GM23338 (cell line): Measurements from ENCODE around the gene SH3RF3. TPM values are rescaled to one million over a fixed set of nuclear protein-coding genes. Genes with fewer than 3 reads are reported as not detected.

ENCODE experiments used
- ATAC-seq: fragments of 200-7000 bp; cut with Tn5 transposase; 3 replicates; pipeline ENCODE4 v1.9.1; 2020
- DNase-seq: peaks from one replicate; pipeline ENCODE4 v3.0.0-alpha.2; 2015; ENCODE audit warnings: low spot score
- H2AFZ ChIP-seq: fragments of 200-600 bp; sonication (generic); 2 replicates; pipeline ENCODE4 v1.8.0; 2016; ENCODE audit warnings: antibody characterized with exemption, mild to moderate bottlenecking, moderate library complexity
- H3F3A ChIP-seq: fragments of 200-600 bp; sonication (generic); replicated peaks from 2 replicates; pipeline ENCODE4 v1.8.0; 2017; ENCODE audit warnings: antibody characterized with exemption, mixed run types, low read depth
- H3K27ac ChIP-seq: fragments of 200-600 bp; sonication (generic); 2 replicates; pipeline ENCODE4 v1.6.1; 2016; ENCODE audit warnings: low read depth
- H3K27me3 ChIP-seq: fragments of 200-600 bp; sonication (generic); 2 replicates; pipeline ENCODE4 v1.8.0; 2016; ENCODE audit warnings: mild to moderate bottlenecking, mixed run types, moderate library complexity; ENCODE audit not compliant: insufficient read depth
- H3K36me3 ChIP-seq: fragments of 200-600 bp; sonication (generic); 2 replicates; pipeline ENCODE4 v1.8.0; 2016; ENCODE audit warnings: mild to moderate bottlenecking; ENCODE audit not compliant: insufficient read depth
- H3K4me1 ChIP-seq: fragments of 200-600 bp; sonication (generic); 2 replicates; pipeline ENCODE4 v1.8.0; 2016; ENCODE audit warnings: mild to moderate bottlenecking, moderate library complexity; ENCODE audit not compliant: insufficient read depth
- H3K4me2 ChIP-seq: fragments of 200-600 bp; sonication (generic); 2 replicates; pipeline ENCODE4 v1.7.1; 2017; ENCODE audit warnings: mixed run types
- H3K4me3 ChIP-seq: fragments of 200-600 bp; sonication (generic); 2 replicates; pipeline ENCODE4 v1.6.1; 2016; ENCODE audit warnings: mixed run types
- H3K79me2 ChIP-seq: fragments of 200-600 bp; sonication (generic); replicated peaks from 2 replicates; pipeline ENCODE4 v1.8.0; 2017; ENCODE audit warnings: mild to moderate bottlenecking; ENCODE audit not compliant: insufficient read depth
- H3K9me2 ChIP-seq: fragments of 200-600 bp; sonication (generic); 2 replicates; pipeline ENCODE4 v1.8.0; 2017; ENCODE audit not compliant: insufficient read depth
- H4K20me1 ChIP-seq: fragments of 200-600 bp; sonication (generic); replicated peaks from 2 replicates; pipeline ENCODE4 v1.8.0; 2017; ENCODE audit warnings: mild to moderate bottlenecking; ENCODE audit not compliant: insufficient read depth
- H3K27ac Mint-ChIP-seq: 2 replicates; pipeline ENCODE4 v1.8.0; 2020; ENCODE audit warnings: inconsistent platforms, mild to moderate bottlenecking, moderate library complexity, mixed read lengths
- H3K27me3 Mint-ChIP-seq: 3 replicates; pipeline ENCODE4 v1.8.0; 2022; ENCODE audit warnings: low read depth, mild to moderate bottlenecking, moderate library complexity, mixed read lengths, inconsistent platforms; ENCODE audit not compliant: insufficient read depth, poor library complexity
- H3K36me3 Mint-ChIP-seq: 3 replicates; pipeline ENCODE4 v1.8.0; 2021; ENCODE audit warnings: low read depth, mild to moderate bottlenecking, inconsistent platforms, moderate library complexity, mixed read lengths
- H3K4me1 Mint-ChIP-seq: 3 replicates; pipeline ENCODE4 v1.8.0; 2020; ENCODE audit warnings: mild to moderate bottlenecking, inconsistent platforms, mixed read lengths
- H3K4me3 Mint-ChIP-seq: 3 replicates; pipeline ENCODE4 v1.8.0; 2021; ENCODE audit warnings: moderate library complexity, mild to moderate bottlenecking, inconsistent platforms, mixed read lengths
- H3K9me3 Mint-ChIP-seq: 3 replicates; pipeline ENCODE4 v1.8.0; 2020; ENCODE audit warnings: moderate library complexity, mild to moderate bottlenecking, inconsistent platforms, mixed read lengths
- CREB1 ChIP-seq: fragments of 250-450 bp; sonication (Bioruptor Pico); IDR thresholded peaks from 2 replicates; pipeline ENCODE4 v1.5.0; 2020; ENCODE audit warnings: low read depth, mild to moderate bottlenecking, moderate library complexity
- CTCF ChIP-seq, 2 experiments: fragments of 200-600 bp in 1 of 2; sonication (generic) in 1 of 2; conservative IDR thresholded peaks; 2 replicates each; pipeline versions ENCODE4 v1.5.1 to v1.6.1; 2016 to 2017; ENCODE audit warnings: antibody characterized with exemption in 2 of 2, low read depth in 2 of 2, mild to moderate bottlenecking in 2 of 2, moderate library complexity in 1 of 2
- ETS1 ChIP-seq: IDR thresholded peaks from 2 replicates; pipeline ENCODE4 v1.6.1; 2016; ENCODE audit warnings: antibody characterized with exemption
- EZH2 ChIP-seq: fragments of 200-600 bp; sonication (generic); IDR thresholded peaks from one replicate; pipeline ENCODE4 v1.8.0; 2017; ENCODE audit warnings: antibody characterized with exemption, mild to moderate bottlenecking, low read depth; ENCODE audit not compliant: unreplicated experiment
- EZH2phosphoT487 ChIP-seq: fragments of 200-600 bp; sonication (generic); IDR thresholded peaks from one replicate; pipeline ENCODE4 v1.8.1; 2018; ENCODE audit warnings: antibody characterized with exemption; ENCODE audit not compliant: unreplicated experiment
- JUNB ChIP-seq: IDR thresholded peaks from one replicate; pipeline ENCODE4 v1.6.1; 2016; ENCODE audit warnings: antibody characterized with exemption; ENCODE audit not compliant: unreplicated experiment
- NANOG ChIP-seq: IDR thresholded peaks from 2 replicates; pipeline ENCODE4 v1.6.1; 2016; ENCODE audit warnings: antibody characterized with exemption, borderline replicate concordance
- POLR2AphosphoS5 ChIP-seq: IDR thresholded peaks from 2 replicates; pipeline ENCODE4 v1.6.1; 2016; ENCODE audit warnings: antibody characterized with exemption, low read depth
- REST ChIP-seq: IDR thresholded peaks from one replicate; pipeline ENCODE4 v1.6.1; 2018; ENCODE audit warnings: antibody characterized with exemption; ENCODE audit not compliant: unreplicated experiment
- STAT1 ChIP-seq: IDR thresholded peaks from one replicate; pipeline ENCODE4 v1.6.1; 2016; ENCODE audit warnings: antibody characterized with exemption; ENCODE audit not compliant: unreplicated experiment
- ZNF114 ChIP-seq: fragments of 250-450 bp; sonication (Bioruptor Pico); IDR thresholded peaks from 2 replicates; pipeline ENCODE4 v1.5.0; 2020; ENCODE audit warnings: mild to moderate bottlenecking, moderate library complexity
- ZNF331 ChIP-seq: fragments of 250-450 bp; sonication (Bioruptor Pico); IDR thresholded peaks from 2 replicates; pipeline ENCODE4 v1.5.0; 2020; ENCODE audit warnings: low read depth, mild to moderate bottlenecking, moderate library complexity
- ZNF462 ChIP-seq: fragments of 250-450 bp; sonication (Bioruptor Pico); IDR thresholded peaks from 2 replicates; pipeline ENCODE4 v1.5.0; 2020; ENCODE audit warnings: mild to moderate bottlenecking, moderate library complexity
- polyA plus RNA-seq: library from polyadenylated mRNA; unstranded; fragments of >200 nt; fragmentation: Nextera tagmentation; extraction: Ambion mirVana; gene quantifications from 2 replicates; pipeline ENCODE4 v1.2.1, GENCODE V29; 2016
- total RNA-seq: library from RNA; depleted of rRNA; stranded (reverse); fragments of >200 nt; shearing (Covaris generic); gene quantifications from 2 replicates; pipeline ENCODE4 v1.2.3, GENCODE V29; 2014

The SH3RF3 gene
- total and polyA plus RNA-seq, 2 experiments from 2014 or later, result 0.11 to 0.63 TPM

- no peak for ATAC-seq
- H3K9me2 ChIP-seq, result no peaks in the 10 kb centered on the region
- no peaks in the 10 kb centered on the region for H3K9me3 Mint-ChIP-seq
Observed at GRCh38 chr2:109454765-109455394, 325.9 kb downstream of the SH3RF3 start.

More at GRCh38 chr2:109454765-109455394, 325.9 kb downstream of the SH3RF3 start:
- H2AFZ ChIP-seq, result no peak overlapping the region
- no peak overlapping the region for H3K4me2 ChIP-seq
- no peaks in the 10 kb centered on the region for H3K79me2 ChIP-seq
- no peaks in the 10 kb centered on the region for H3F3A ChIP-seq
- H3K27me3 ChIP-seq, result no peaks in the 10 kb centered on the region
- TF ChIP-seq ZNF462 (no peak), REST (no peak), EZH2 (no peak), EZH2phosphoT487 (no peak), NANOG (no peak), JUNB (no peak), ETS1 (no peak), CREB1 (no peak), ZNF331 (CRISPR knock-in tag) (no peak), POLR2AphosphoS5 (no peak), ZNF114 (CRISPR knock-in tag) (no peak), CTCF (conservative IDR thresholded peaks at IDR 0.05; ENCODE audit: low read depth in 2 of 2) (no peak), STAT1 (no peak)
- DNase-seq, result no peak
- peaks cover 2% of the 10 kb centered on the region for H3K27me3 Mint-ChIP-seq
- no peak overlapping the region for H3K27ac Mint-ChIP-seq
- H3K4me3 ChIP-seq, result no peak overlapping the region
- no peaks in the 10 kb centered on the region for H4K20me1 ChIP-seq
- H3K36me3 ChIP-seq, result no peaks in the 10 kb centered on the region
- H3K27ac ChIP-seq, result no peak overlapping the region
- H3K4me1 ChIP-seq, result no peaks in the 10 kb centered on the region
- H3K36me3 Mint-ChIP-seq, result no peaks in the 10 kb centered on the region
- H3K4me3 Mint-ChIP-seq, result no peak overlapping the region
- H3K4me1 Mint-ChIP-seq, result no peaks in the 10 kb centered on the region
